ENCODE data around the gene KCND3. TPM values are rescaled to one million over a fixed set of nuclear protein-coding genes. Genes with fewer than 3 reads are reported as not detected.

KCND3 gene
- total and polyA plus RNA-seq, 2 donors from 2014 or later, result 1.2 to 12.6 TPM

DNA sequence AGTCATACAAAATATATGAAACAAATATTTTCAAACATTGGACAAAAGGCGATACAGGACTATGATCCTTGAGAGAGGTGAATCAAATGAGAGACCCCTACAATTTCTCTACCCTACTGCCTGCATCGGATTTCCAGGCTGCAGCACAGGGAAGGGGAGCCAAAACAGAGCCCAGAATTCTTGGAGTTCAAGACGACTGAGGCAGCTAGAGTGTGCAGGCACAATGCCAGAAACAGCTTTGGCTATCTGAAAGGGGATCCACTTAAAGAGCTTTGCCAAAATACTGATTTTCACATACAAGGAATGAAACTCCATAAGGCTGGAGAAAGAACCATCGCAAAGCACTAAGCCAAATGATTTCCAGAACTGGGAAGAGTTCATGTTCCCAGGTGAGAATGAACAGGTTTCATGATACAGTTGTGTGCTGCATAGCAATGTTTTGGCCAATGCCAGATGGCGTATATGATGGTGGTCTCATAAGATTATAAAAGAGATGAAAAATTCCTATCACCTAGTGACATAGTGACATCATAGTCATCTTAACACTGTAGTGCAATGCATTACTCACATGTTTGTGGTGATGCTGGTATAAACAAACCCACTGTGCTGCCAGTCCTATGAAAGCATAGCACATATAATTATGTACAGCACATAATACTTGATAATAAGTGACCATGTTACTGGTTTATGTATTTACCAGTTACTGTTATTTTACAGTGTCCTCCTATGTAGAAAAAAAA, 77.5 kb downstream of the KCND3 start:
- Histone ChIP-seq H3K27me3 (ENCODE audit: control insufficient read depth, insufficient read depth, low read length) (no peaks in the 10 kb centered on the region), H3K4me3 (ENCODE audit: low read length in 3 of 3) (no peak overlapping the region), H3K36me3 (ENCODE audit: control insufficient read depth in 2 of 3, insufficient read depth in 3 of 3, low read length in 3 of 3) (no peaks in the 10 kb centered on the region), H3K4me1 (ENCODE audit: control insufficient read depth in 2 of 3, insufficient read depth in 2 of 3, low read depth in 1 of 3, low read length in 3 of 3) (no peaks in the 10 kb centered on the region), H3K9ac (ENCODE audit: low read length in 3 of 3) (no peak overlapping the region), H3K9me3 (ENCODE audit: control insufficient read depth in 2 of 3, insufficient read depth in 1 of 3, low read length in 3 of 3) (no peaks in the 10 kb centered on the region), H3K27ac (ENCODE audit: low read depth in 2 of 2, low read length in 2 of 2) (no peak overlapping the region)
- DNase-seq (no peak), FAIRE-seq (no peak)
- intact Hi-C loops (cut with DNase I), result no loop called here
- TF ChIP-seq, protein P1, sequence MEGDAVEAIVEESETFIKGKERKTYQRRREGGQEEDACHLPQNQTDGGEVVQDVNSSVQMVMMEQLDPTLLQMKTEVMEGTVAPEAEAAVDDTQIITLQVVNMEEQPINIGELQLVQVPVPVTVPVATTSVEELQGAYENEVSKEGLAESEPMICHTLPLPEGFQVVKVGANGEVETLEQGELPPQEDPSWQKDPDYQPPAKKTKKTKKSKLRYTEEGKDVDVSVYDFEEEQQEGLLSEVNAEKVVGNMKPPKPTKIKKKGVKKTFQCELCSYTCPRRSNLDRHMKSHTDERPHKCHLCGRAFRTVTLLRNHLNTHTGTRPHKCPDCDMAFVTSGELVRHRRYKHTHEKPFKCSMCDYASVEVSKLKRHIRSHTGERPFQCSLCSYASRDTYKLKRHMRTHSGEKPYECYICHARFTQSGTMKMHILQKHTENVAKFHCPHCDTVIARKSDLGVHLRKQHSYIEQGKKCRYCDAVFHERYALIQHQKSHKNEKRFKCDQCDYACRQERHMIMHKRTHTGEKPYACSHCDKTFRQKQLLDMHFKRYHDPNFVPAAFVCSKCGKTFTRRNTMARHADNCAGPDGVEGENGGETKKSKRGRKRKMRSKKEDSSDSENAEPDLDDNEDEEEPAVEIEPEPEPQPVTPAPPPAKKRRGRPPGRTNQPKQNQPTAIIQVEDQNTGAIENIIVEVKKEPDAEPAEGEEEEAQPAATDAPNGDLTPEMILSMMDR (IDR thresholded peaks at IDR 0.05; ENCODE audit: borderline replicate concordance, extremely low read depth, insufficient read depth), result no peak

DNA sequence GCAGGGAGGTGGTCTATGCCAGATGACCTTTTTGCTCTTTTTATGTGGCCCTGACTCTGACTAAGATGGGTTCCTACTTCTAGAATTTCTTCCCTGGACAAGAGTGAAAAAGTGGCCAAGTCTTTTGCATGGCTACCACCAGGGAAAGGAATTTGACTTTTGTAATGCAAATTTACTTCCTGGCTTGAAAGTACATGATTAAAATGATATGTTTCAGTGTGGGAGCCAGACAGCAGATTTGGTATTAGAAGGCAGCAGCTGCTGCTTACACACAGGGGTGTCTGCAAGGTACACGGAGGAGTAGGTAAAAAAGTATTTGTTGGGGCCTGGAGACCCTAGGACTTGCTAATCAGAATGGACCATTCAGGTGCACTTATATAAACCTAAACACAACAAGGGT, 78.4 kb downstream of the KCND3 start:
- no peak for FAIRE-seq
- intact Hi-C loops (cut with DNase I), result no loop called here

DNA sequence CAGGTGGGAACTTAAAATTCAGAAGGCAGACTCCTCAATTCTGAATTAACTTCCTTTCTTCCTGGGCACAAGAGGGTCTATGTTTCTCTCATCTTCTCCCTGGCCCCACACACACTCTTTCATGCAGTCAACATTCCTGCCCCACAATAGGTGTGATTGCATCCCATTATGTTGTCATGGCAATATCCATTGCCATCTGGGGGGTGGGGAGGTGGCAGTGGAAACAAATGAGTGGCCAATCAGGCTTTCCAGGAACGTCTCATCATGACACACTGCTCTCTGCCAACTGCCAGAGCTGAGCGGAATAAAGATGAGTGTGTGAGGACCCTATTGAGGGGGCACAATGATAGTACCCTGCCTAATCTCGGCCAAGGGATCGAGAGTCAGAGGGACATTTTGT, 80.4 kb downstream of the KCND3 start:
- Histone ChIP-seq H3K9ac (ENCODE audit: low read length in 3 of 3) (no peak overlapping the region), H3K27ac (ENCODE audit: low read depth in 2 of 2, low read length in 2 of 2) (no peak overlapping the region), H3K4me3 (ENCODE audit: low read length in 3 of 3) (no peak overlapping the region), H3K4me1 (ENCODE audit: control insufficient read depth in 2 of 3, insufficient read depth in 2 of 3, low read depth in 1 of 3, low read length in 3 of 3) (no peaks in the 10 kb centered on the region), H3K27me3 (ENCODE audit: control insufficient read depth, insufficient read depth, low read length) (no peaks in the 10 kb centered on the region), H3K9me3 (ENCODE audit: control insufficient read depth in 2 of 3, insufficient read depth in 1 of 3, low read length in 3 of 3) (no peaks in the 10 kb centered on the region), H3K36me3 (ENCODE audit: control insufficient read depth in 2 of 3, insufficient read depth in 3 of 3, low read length in 3 of 3) (no peaks in the 10 kb centered on the region)
- intact Hi-C loops (cut with DNase I), result no loop called here
- DNase-seq, result no peak
- TF ChIP-seq, protein P1 (IDR thresholded peaks at IDR 0.05; ENCODE audit: borderline replicate concordance, extremely low read depth, insufficient read depth), result no peak
- no peak for FAIRE-seq

More for the DNA sequence above, 78.4 kb downstream of the KCND3 start:
- H3K36me3 ChIP-seq (ENCODE audit: control insufficient read depth in 2 of 3, insufficient read depth in 3 of 3, low read length in 3 of 3), result no peaks in the 10 kb centered on the region
- H3K9me3 ChIP-seq (ENCODE audit: control insufficient read depth in 2 of 3, insufficient read depth in 1 of 3, low read length in 3 of 3), result no peaks in the 10 kb centered on the region
- TF ChIP-seq, protein P1 (IDR thresholded peaks at IDR 0.05; ENCODE audit: borderline replicate concordance, extremely low read depth, insufficient read depth), result no peak
- H3K27ac ChIP-seq (ENCODE audit: low read depth in 2 of 2, low read length in 2 of 2), result no peak overlapping the region
- no peak for DNase-seq
- no peak overlapping the region for H3K4me3 ChIP-seq (ENCODE audit: low read length in 3 of 3)
- H3K27me3 ChIP-seq (ENCODE audit: control insufficient read depth, insufficient read depth, low read length), result no peaks in the 10 kb centered on the region
- no peak overlapping the region for H3K9ac ChIP-seq (ENCODE audit: low read length in 3 of 3)
- H3K4me1 ChIP-seq (ENCODE audit: control insufficient read depth in 2 of 3, insufficient read depth in 2 of 3, low read depth in 1 of 3, low read length in 3 of 3), result no peaks in the 10 kb centered on the region

Measured in kidney (tissue), 14 donors.